NK-92 (cell line): ENCODE measurements around the gene GHSR.

Experiments
- DNase-seq: peaks from one replicate; lab custom pipeline; 2025; ENCODE audit not compliant: unreplicated experiment; lab: John Stamatoyannopoulos, UW

GHSR gene

DNA sequence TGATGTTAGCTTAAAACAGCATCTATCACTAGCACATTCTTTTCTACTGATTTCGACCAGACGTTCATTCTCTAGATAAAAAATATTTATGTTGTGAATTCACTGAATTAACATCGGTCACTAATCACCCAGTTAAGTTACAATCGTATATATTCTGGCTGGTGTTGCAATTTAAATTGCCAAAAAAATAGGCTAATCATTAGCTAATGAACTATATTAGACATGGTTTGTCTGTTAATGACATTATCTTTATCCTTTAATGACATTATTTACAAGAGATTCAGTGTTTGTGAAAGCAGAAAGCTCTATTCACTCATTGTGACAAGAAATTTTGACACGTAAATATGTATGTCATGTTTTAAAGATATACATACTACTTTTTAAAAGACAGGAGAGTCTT is 6.7 kb downstream of the GHSR start:
- DNase-seq, result no peak

DNA sequence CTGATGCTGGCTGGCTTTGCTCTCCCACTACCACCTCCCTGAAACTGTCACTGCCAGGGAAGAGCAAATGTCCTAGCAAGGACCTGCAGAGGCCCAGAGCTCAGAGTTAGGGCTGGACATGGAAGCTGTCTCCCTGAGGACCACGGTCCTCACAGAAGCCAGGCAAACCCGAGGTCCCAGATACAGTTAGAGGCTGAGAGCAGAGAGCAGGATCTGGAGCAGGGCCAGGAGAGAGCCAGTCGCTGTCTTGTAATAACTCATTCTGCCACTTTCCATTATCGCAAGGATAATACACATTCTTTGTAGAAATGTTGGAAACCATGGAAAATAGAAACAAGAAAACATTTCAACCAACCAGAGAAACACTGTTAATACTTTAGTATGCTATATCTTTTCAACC is 10.1 kb downstream of the GHSR start:
- no peak for DNase-seq

DNA sequence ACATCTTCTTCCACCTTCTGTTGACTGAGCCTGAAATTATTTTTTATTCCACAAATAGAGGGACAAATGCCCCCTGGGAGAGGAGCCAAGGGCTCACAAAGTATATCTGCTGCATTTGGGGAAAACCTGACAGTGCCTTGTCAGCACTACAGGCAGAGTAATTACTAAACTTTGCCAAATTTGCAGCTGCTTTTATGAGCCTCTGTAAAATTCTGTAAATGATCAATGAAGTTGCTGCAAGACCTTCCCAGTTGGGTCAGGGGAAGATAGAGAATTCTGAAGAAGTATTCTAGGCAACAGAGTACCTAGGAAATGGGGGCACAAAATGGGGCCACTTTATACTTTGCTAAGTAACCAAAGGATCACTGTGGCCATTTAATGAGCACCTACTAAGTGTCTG is 10.5 kb downstream of the GHSR start:
- no peak for DNase-seq

DNA sequence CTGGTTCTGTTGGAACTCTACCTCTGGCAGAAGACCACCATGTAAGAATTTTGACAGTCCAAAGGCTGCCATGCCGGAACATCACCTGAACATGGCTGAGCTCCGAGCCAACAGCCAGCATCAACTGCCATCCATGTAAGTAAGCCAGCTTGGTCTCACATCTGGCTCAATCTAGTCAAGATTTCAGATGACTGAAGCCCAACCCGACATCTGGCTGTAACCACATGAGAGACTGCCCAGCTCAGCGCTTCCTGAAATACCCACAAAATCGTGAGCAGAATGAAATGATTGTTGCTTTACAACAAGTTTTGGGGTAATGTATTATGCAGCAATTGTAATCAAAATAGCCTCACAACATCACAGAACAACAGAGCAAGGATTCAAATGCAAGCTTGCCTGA is 32.9 kb downstream of the GHSR start:
- no peak for DNase-seq

- no peak for DNase-seq
Measured at GRCh38 chr3:172411478-172411947, 36.7 kb downstream of the GHSR start.

DNA sequence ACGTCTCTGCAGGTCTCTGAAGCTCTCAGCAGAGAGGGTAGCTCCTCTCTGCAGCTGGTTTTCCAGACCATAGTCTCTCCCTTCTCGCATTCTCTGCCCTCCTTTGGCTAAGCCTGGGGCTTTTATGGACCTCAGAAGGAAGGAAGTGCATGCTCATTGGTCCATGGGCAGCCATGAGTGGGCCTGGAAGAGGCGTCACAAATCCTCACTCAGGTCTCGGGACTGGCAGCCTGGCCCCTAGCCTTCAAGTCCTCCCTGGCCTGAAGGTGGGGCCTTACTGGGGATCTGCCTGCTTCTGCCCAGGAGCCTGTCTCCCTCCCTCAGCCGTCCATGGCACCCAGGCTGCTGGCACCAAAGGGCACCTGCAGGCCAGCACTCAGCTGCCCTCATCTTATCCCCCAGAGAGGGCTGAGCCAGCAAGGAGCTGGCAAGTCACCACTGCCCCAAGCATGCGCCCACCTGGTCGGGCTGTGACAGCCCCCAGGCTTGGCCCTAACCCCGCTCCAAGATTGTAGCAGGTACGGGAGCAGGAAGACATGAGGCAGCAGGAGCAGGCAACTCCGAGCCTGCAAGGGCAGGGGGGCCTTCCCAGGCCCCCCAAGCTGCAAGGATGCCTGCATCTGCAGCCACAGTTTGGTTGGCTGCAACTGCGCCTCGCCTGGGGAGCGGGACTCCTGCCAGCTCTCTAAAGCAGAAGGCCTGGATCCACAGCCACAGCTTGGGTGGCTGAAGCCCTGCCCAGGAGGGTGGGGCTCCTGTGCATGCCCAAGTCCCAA is 37.4 kb downstream of the GHSR start:
- DNase-seq, result no peak

DNA sequence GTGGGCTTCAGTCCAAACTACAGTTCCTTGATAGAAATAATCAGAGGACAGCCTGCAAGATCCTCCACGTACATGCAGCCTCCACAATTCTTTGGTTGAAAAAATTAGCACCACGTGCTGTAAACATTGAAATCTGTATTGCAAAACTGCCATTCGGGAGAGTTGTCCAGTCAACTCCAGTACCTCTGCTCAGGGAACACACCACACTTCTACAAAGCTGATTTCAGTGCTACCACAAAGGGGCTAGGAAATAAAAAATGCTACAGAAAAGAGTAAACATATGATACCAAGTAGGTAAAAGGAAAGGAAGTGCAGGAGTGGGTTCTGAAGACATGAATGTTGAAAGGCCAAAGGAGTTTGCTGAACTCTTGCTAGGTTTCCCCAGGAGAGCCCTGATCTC is 40.4 kb downstream of the GHSR start:
- no peak for DNase-seq

- no peak for DNase-seq
Measured at GRCh38 chr3:172405914-172406313, 42.3 kb downstream of the GHSR start.

GRCh38 chr3:172404237-172404962 is 43.9 kb downstream of the GHSR start:
- no peak for DNase-seq

DNA sequence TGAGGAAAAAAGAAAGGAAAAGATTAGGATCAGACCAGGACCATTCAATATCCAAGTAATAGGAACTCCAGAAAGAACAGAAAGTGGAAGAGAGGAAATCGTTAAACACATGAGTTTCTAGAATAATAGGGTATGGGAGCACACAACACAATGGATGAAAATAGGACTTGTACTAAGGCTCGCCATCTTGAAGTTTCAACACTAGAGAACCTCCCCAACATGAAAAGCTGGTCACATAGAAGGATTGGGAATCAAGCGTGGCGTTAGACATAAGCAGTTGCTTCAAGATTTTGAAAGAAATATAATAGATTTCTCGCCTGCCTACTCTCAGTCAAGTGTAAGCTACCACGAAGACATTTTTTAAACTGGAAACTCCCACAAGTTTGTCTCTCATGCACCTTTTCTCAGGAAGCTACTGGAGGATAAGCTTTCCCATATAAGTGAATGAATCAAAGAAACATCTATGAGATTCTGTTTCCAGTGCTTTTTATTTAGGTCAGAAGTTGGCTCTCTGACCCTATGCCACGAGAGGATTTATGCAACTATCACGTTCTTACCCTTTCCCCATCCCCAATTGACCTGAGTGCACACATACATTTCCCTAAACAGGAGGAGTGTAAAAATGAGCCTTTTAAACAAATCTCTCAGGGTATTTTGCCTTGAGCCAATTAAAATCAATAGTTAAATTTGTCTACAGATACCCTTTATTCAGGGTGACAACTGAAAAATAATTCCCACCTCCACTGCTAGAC is 45.2 kb downstream of the GHSR start:
- no peak for DNase-seq

- no peak for DNase-seq
Measured at GRCh38 chr3:172402090-172402489, 46.2 kb downstream of the GHSR start.

GRCh38 chr3:172398484-172398883 is 49.8 kb downstream of the GHSR start:
- no peak for DNase-seq

- DNase-seq, result no peak
Measured at GRCh38 chr3:172397716-172398405, 50.4 kb downstream of the GHSR start.

- no peak for DNase-seq
Measured at GRCh38 chr3:172396400-172396799, 51.9 kb downstream of the GHSR start.

DNA sequence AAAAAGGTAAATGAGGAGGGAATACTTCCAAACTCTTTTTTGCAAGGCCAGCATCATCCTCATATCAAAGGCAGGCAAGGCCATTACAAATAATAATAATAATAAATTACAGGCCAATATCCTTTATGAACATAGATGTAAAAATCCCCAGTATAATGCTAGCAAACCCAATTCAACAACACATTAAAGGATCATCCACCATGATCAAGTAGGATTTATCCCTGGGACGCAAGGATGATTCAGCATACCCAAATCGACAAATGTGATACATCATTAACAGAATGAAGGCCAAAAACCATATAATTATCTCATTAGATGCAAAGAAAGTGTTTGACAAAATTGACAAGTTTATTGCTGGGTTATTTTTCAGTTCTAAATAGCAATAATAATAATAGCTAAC is 53.6 kb downstream of the GHSR start:
- DNase-seq, result no peak
